ENCODE measurements around the gene VAT1L.

The VAT1L gene

DNA sequence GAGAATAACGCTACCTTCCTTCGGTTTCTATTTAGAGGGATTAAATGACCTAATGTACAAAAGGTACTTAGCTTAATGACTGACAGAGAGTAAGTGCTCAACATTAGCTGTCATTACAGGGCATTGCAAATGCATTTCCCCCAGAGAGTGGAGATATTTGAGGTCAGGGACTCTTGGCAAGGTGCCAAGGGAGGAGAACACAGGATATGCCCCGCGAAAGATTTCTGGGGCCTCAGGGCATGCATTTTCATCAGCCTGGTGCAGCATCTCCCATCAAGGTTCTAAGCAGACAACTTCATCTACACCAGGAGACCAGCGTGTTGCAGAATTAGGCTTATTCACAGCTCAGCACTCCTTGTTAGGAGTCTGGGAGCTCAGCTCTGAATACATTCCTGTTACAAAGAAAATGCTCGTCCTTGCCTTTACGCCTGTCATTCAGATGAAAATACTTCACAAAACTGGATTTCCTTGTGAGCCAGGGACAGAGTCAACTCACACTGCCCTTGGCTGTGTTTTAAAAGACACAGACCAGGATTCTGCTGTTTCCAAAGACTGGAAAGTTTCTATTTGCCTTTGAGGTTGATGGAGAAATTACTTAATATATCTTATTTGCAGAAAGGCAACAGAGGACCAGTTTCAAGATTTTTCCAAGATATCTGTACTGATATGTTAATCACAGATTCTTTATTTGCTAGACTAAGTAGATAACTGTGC, 108.2 kb downstream of the VAT1L start:
- Histone ChIP-seq H3K27me3 (ENCODE audit: insufficient read depth, insufficient read length) (no peaks in the 10 kb centered on the region), H3K36me3 (ENCODE audit: insufficient read depth, insufficient read length, low read length) (no peaks in the 10 kb centered on the region), H3K4me3 (ENCODE audit: insufficient read length, low read depth) (no peak overlapping the region), H3K9ac (ENCODE audit: insufficient read length, low read depth) (no peak overlapping the region), H3K4me1 (ENCODE audit: insufficient read depth, insufficient read length) (peaks cover 8% of the 10 kb centered on the region), H3K9me3 (ENCODE audit: insufficient read depth, low read length) (no peaks in the 10 kb centered on the region)
- peak; percentile 51 for DNase-seq (ENCODE audit: low read depth, low spot score)
- TF ChIP-seq ZNF274 (IDR thresholded peaks at IDR 0.05; ENCODE audit: low read depth, low read length), result no peak
- TF ChIP-seq SUZ12 (IDR thresholded peaks at IDR 0.05; ENCODE audit: extremely low read depth, insufficient read depth, insufficient read length), result no peak
- TF ChIP-seq YY1 (IDR thresholded peaks at IDR 0.05; ENCODE audit: insufficient read depth, insufficient read length), result no peak

DNA sequence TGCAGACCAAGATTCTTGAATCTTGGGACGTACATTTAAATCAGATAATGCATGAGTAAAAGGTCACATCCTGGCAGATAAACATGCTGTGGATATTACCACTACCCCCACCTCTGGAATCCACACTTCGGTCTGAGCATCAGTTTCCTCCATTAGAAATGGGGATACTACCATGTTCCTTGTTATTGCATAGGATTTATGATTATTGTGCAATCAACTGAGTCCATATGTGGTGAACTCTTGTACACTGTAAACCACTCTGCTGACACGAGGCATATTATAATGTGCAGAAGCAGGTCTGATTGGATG, 108.7 kb downstream of the VAT1L start:
- no peak for DNase-seq (ENCODE audit: low read depth, low spot score)
- H3K27me3 ChIP-seq (ENCODE audit: insufficient read depth, insufficient read length), result no peaks in the 10 kb centered on the region
- H3K9ac ChIP-seq (ENCODE audit: insufficient read length, low read depth), result no peak overlapping the region
- no peaks in the 10 kb centered on the region for H3K36me3 ChIP-seq (ENCODE audit: insufficient read depth, insufficient read length, low read length)
- no peaks in the 10 kb centered on the region for H3K9me3 ChIP-seq (ENCODE audit: insufficient read depth, low read length)
- no peak for TF ChIP-seq ZNF274 (IDR thresholded peaks at IDR 0.05; ENCODE audit: low read depth, low read length)
- no peak for TF ChIP-seq YY1 (IDR thresholded peaks at IDR 0.05; ENCODE audit: insufficient read depth, insufficient read length)
- no peak for TF ChIP-seq SUZ12 (IDR thresholded peaks at IDR 0.05; ENCODE audit: extremely low read depth, insufficient read depth, insufficient read length)
- H3K4me1 ChIP-seq (ENCODE audit: insufficient read depth, insufficient read length), result peaks cover 8% of the 10 kb centered on the region
- no peak overlapping the region for H3K4me3 ChIP-seq (ENCODE audit: insufficient read length, low read depth)

DNA sequence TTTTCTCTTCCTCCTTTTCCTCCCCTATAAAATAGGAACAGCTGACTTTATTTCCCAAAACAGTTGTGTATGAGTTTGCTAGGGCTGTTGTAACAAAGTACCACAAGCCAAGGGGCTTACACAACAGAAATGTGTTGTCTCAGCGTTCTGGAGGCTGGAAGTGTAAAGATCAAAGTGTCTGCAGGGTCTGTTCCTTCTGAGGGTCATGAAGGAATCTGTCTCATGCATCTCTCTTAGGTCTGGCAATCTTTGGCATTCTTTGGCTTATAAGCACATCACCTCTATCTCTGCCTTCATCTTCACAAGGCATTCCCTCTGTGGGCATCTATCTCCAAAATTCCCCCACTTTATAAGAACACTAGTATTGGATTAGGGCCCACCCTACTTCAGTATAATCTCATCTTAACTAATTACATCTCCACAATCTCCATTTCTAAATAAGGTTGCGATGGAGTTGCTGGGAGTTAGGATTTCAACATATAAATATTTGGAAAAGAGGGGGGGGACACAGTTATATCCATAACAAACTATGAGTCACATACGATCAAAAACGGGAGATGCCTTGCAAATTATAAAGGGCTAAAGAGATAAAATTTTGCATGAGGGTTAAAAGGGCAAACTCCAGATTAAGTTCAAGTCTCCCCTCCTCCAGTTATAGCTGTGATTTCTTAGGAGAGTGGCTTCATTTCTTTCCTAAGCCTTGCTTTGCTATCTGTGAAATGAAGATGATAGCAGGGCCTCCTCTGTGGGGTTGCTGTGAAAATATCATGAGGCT, 109.7 kb downstream of the VAT1L start:
- peaks cover 8% of the 10 kb centered on the region for H3K4me1 ChIP-seq (ENCODE audit: insufficient read depth, insufficient read length)
- DNase-seq (ENCODE audit: low read depth, low spot score), result no peak
- H3K9me3 ChIP-seq (ENCODE audit: insufficient read depth, low read length), result no peaks in the 10 kb centered on the region
- no peak overlapping the region for H3K9ac ChIP-seq (ENCODE audit: insufficient read length, low read depth)
- H3K27me3 ChIP-seq (ENCODE audit: insufficient read depth, insufficient read length), result no peaks in the 10 kb centered on the region
- TF ChIP-seq SUZ12 (IDR thresholded peaks at IDR 0.05; ENCODE audit: extremely low read depth, insufficient read depth, insufficient read length), result no peak
- TF ChIP-seq ZNF274 (IDR thresholded peaks at IDR 0.05; ENCODE audit: low read depth, low read length), result no peak
- TF ChIP-seq YY1 (IDR thresholded peaks at IDR 0.05; ENCODE audit: insufficient read depth, insufficient read length), result no peak
- H3K36me3 ChIP-seq (ENCODE audit: insufficient read depth, insufficient read length, low read length), result no peaks in the 10 kb centered on the region
- H3K4me3 ChIP-seq (ENCODE audit: insufficient read length, low read depth), result no peak overlapping the region

DNA sequence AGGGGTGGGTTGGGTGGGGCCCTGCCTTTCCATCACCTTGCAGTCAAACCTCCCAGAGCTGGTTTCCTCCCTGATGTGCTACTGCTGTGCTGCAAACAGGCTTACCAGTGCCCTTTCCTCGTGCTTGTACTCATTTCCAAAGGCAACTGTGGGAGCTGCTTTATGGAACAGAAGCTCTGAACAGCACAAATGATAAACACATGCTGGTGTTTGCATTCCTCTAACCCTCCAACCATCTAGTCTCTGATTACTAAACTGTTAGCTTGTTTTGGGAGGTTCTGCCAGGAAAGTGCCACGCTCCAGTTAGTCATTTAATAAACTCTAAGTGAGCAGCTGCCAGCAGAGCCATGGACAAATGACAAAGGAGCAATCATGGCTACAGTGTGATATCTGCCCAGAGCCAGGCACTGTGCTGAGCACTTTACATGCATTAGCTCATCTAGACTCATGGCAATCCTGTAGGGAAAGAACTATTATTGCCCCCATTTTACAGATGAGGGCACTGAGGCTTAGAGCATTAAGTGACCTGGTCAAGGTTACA, 110.4 kb downstream of the VAT1L start:
- Histone ChIP-seq H3K4me3 (ENCODE audit: insufficient read length, low read depth) (no peak overlapping the region), H3K9ac (ENCODE audit: insufficient read length, low read depth) (no peak overlapping the region), H3K27me3 (ENCODE audit: insufficient read depth, insufficient read length) (no peaks in the 10 kb centered on the region), H3K36me3 (ENCODE audit: insufficient read depth, insufficient read length, low read length) (no peaks in the 10 kb centered on the region), H3K9me3 (ENCODE audit: insufficient read depth, low read length) (no peaks in the 10 kb centered on the region), H3K4me1 (ENCODE audit: insufficient read depth, insufficient read length) (peaks cover 8% of the 10 kb centered on the region)
- TF ChIP-seq ZNF274 (IDR thresholded peaks at IDR 0.05; ENCODE audit: low read depth, low read length), result no peak
- no peak for TF ChIP-seq YY1 (IDR thresholded peaks at IDR 0.05; ENCODE audit: insufficient read depth, insufficient read length)
- no peak for TF ChIP-seq SUZ12 (IDR thresholded peaks at IDR 0.05; ENCODE audit: extremely low read depth, insufficient read depth, insufficient read length)
- DNase-seq (ENCODE audit: low read depth, low spot score), result no peak

DNA sequence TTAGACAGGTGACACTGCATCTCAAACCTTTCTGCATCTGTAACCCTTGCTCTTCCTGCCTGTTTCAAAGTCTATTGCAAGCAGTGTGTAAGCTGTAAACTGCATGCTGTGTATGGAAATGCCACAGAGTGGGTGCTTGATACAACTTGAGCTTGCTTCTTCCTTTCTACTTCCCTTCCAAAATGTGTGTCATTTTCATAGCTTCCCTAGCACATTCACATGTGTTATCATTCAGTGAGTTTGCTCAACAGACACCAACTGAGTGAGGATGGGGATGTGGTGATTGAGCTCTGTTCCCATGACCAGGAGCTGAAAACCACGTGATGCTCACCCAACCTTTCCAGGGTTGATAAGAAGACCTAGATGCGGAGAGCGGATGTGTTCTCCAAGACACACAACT, 111.1 kb downstream of the VAT1L start:
- H3K36me3 ChIP-seq (ENCODE audit: insufficient read depth, insufficient read length, low read length), result no peaks in the 10 kb centered on the region
- H3K9ac ChIP-seq (ENCODE audit: insufficient read length, low read depth), result no peak overlapping the region
- H3K9me3 ChIP-seq (ENCODE audit: insufficient read depth, low read length), result no peaks in the 10 kb centered on the region
- peaks cover 8% of the 10 kb centered on the region for H3K4me1 ChIP-seq (ENCODE audit: insufficient read depth, insufficient read length)
- TF ChIP-seq ZNF274 (IDR thresholded peaks at IDR 0.05; ENCODE audit: low read depth, low read length) (no peak), SUZ12 (IDR thresholded peaks at IDR 0.05; ENCODE audit: extremely low read depth, insufficient read depth, insufficient read length) (no peak), YY1 (IDR thresholded peaks at IDR 0.05; ENCODE audit: insufficient read depth, insufficient read length) (no peak)
- no peaks in the 10 kb centered on the region for H3K27me3 ChIP-seq (ENCODE audit: insufficient read depth, insufficient read length)
- DNase-seq (ENCODE audit: low read depth, low spot score), result no peak
- H3K4me3 ChIP-seq (ENCODE audit: insufficient read length, low read depth), result no peak overlapping the region

DNA sequence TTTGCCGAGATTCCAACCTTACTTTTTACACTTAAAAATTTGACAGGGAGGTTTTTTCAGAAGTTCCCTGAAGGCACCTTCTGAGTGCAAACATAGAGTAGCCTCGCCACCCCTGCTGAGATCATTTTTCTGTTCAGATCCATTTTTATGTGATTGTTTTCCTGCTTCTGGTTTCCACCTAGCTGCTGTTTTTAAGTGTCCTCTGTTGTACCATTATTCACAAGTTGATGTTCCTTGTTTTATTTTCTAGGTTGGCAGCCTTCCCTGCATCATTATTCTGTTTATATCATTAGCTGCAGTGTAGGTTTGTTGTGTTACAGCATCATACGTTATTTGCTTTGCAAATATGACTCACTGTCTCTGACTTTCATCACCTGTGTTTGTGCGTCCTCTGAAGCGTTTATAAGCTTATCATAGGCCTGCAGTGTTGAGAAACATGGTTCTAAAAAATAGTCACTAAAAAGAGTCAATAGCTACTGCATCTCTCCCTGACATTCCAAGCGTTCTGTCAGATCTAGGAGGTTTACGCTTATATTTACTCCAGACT, 117.1 kb downstream of the VAT1L start:
- no peaks in the 10 kb centered on the region for H3K9me3 ChIP-seq (ENCODE audit: insufficient read depth, low read length)
- no peaks in the 10 kb centered on the region for H3K36me3 ChIP-seq (ENCODE audit: insufficient read depth, insufficient read length, low read length)
- H3K4me3 ChIP-seq (ENCODE audit: insufficient read length, low read depth), result no peak overlapping the region
- no peaks in the 10 kb centered on the region for H3K27me3 ChIP-seq (ENCODE audit: insufficient read depth, insufficient read length)
- no peaks in the 10 kb centered on the region for H3K4me1 ChIP-seq (ENCODE audit: insufficient read depth, insufficient read length)
- no peak overlapping the region for H3K9ac ChIP-seq (ENCODE audit: insufficient read length, low read depth)
- DNase-seq (ENCODE audit: low read depth, low spot score), result no peak
- TF ChIP-seq ZNF274 (IDR thresholded peaks at IDR 0.05; ENCODE audit: low read depth, low read length), result no peak
- no peak for TF ChIP-seq SUZ12 (IDR thresholded peaks at IDR 0.05; ENCODE audit: extremely low read depth, insufficient read depth, insufficient read length)
- no peak for TF ChIP-seq YY1 (IDR thresholded peaks at IDR 0.05; ENCODE audit: insufficient read depth, insufficient read length)

DNA sequence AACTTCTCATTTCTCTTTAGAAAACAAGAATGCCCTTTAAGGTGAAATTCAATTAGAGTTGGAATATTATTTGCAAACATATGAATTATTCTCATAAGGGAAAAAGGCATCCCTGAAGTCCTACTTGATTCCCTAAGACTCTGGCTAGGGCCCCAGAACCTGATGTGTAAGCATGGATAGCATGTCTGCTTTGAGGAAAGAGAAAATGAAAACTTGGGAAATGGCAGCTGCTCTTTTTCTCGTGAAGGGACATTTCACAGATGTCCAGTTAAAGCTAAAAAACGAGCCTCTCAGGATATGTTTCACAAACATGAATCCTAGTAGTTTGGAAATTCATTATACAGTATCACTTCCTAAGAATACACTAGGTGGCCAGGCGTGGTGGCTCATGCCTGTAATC, 121.7 kb downstream of the VAT1L start:
- Histone ChIP-seq H3K27me3 (ENCODE audit: insufficient read depth, insufficient read length) (no peaks in the 10 kb centered on the region), H3K36me3 (ENCODE audit: insufficient read depth, insufficient read length, low read length) (no peaks in the 10 kb centered on the region), H3K9me3 (ENCODE audit: insufficient read depth, low read length) (no peaks in the 10 kb centered on the region), H3K9ac (ENCODE audit: insufficient read length, low read depth) (no peak overlapping the region), H3K4me1 (ENCODE audit: insufficient read depth, insufficient read length) (no peaks in the 10 kb centered on the region), H3K4me3 (ENCODE audit: insufficient read length, low read depth) (no peak overlapping the region)
- DNase-seq (ENCODE audit: low read depth, low spot score), result no peak
- TF ChIP-seq ZNF274 (IDR thresholded peaks at IDR 0.05; ENCODE audit: low read depth, low read length) (no peak), SUZ12 (IDR thresholded peaks at IDR 0.05; ENCODE audit: extremely low read depth, insufficient read depth, insufficient read length) (no peak), YY1 (IDR thresholded peaks at IDR 0.05; ENCODE audit: insufficient read depth, insufficient read length) (no peak)

All from NT2/D1 (cell line).